Ovary (tissue), 10 donors: ENCODE results near the gene NPHP1. TPM values are rescaled to one million over a fixed set of nuclear protein-coding genes. Genes with fewer than 3 reads are reported as not detected.
"Not testable (repeated sequence)": the region's sequence is repeated elsewhere in the genome, so short reads cannot be mapped to it uniquely, and the experiment has no call there.

ENCODE experiments used
- DNase-seq, 5 donors: peaks; one replicate each; pipeline ENCODE4 v3.0.0-alpha.2; 2019 to 2020
- H3K27ac ChIP-seq, 2 donors: fragments of 200-600 bp; one replicate each; pipeline versions ENCODE4 v1.5.1 to v1.8.0; 2019 to 2022
- H3K27me3 ChIP-seq: fragments of 200-600 bp; one replicate; pipeline ENCODE4 v1.8.0; 2022
- H3K36me3 ChIP-seq: fragments of 200-600 bp; sonication (generic); one replicate; pipeline ENCODE4 v1.5.1; 2019
- H3K4me1 ChIP-seq: one replicate; pipeline ENCODE4 v1.8.1; 2013; ENCODE audit warnings: mild to moderate bottlenecking, moderate library complexity; ENCODE audit not compliant: insufficient read depth
- H3K4me3 ChIP-seq: fragments of 200-600 bp; sonication (generic); one replicate; pipeline ENCODE4 v1.5.1; 2017
- H3K9me3 ChIP-seq, 2 donors: fragments of 200-600 bp in 1 of 2; sonication (generic) in 1 of 2; one replicate each; pipeline versions ENCODE4 v1.5.1 to v1.8.1; 2013 to 2019; ENCODE audit warnings: mild to moderate bottlenecking in 1 of 2, moderate library complexity in 1 of 2
- CTCF ChIP-seq, 3 donors: fragments of 450-650 bp in 2 of 3; fragments of 200-600 bp in 1 of 3; IDR thresholded peaks; one replicate each; pipeline versions ENCODE4 v1.5.1 to v1.8.0; 2016 to 2022; ENCODE audit warnings: antibody characterized with exemption in 3 of 3, mild to moderate bottlenecking in 1 of 3
- EP300 ChIP-seq: sonication (generic); formaldehyde crosslinking; IDR thresholded peaks from one replicate; pipeline ENCODE4 v1.6.1; 2017; ENCODE audit warnings: antibody characterized with exemption
- POLR2A ChIP-seq: fragments of 450-650 bp; IDR thresholded peaks from one replicate; pipeline ENCODE4 v1.6.1; 2017; ENCODE audit warnings: antibody characterized with exemption, mild to moderate bottlenecking, moderate library complexity
- WGBS, 3 donors: extraction: QIAGEN DNeasy Blood & Tissue Kit in 1 of 3; methylation state at CpG; one replicate each; pipeline versions ENCODE4 v1.1.5 to v1.1.7; 2013 to 2017; 5-methylcytosine and 5-hydroxymethylcytosine counted together
- intact Hi-C, 4 donors: fragments of 100-400 bp; cut with DNase I; formaldehyde crosslinking; loops; one replicate each; pipeline versions ENCODE4 v1.11.0 to v1.15.1; 2022 to 2023
- long read RNA-seq, 3 donors: library from polyadenylated mRNA in 2 of 3; unstranded in 2 of 3; transcript quantifications; one replicate each; pipeline ENCODE4 v2.0.0 and lab custom pipeline, GENCODE V29; 2021 to 2026
- polyA plus RNA-seq, 2 donors: library from polyadenylated mRNA; stranded (reverse); fragments of 200-250 nt in 1 of 2; fragments of 350-450 nt in 1 of 2; fragmentation: Illumina TruSeq in 1 of 2; extraction: RNeasy Lipid Tissue Mini Kit (QIAGEN cat#74804) in 1 of 2; gene quantifications; one replicate each; pipeline ENCODE4 v1.2.3, GENCODE V29; 2013 to 2014
- total RNA-seq, 7 donors: library from RNA; depleted of rRNA in 2 of 7; stranded (reverse); fragments of >200 nt in 2 of 7; fragmentation: NEBNext Ultra II Directional in 3 of 7; extraction: Animal tissue kit (Norgen Biotek cat#: 25700) in 3 of 7; gene quantifications; one replicate each; pipeline versions ENCODE4 v1.1.0 to v1.2.4, GENCODE V29; 2016 to 2023
- donor health status: DM: no; HTN: no; CAD: no; lungs with moderate emphysema.
- donor health status: DM: no; HTN: no; CAD: no.
- donor health status: Bipolar disorder and iron deficiency.
- donor health status: DM: yes; HTN: yes; CAD: no.
- donor health status: DM: no; HTN: no; CAD: no.
- donor health status: DM: yes; HTN: yes; CAD: no.

The NPHP1 gene
- 10 to 100 TPM in 1 of 7 donors, 1 to 10 TPM in 6; 4.2 to 21.6 (median 6.1) TPM for total RNA-seq
- 1 to 10 TPM; 4.7 to 8.2 TPM for polyA plus RNA-seq
- long read RNA-seq, donor 1, partial matches to known transcripts, result 2 of 14 reads
- long read RNA-seq, donor 1, other reads (novel, unspliced or antisense), result 6 of 14 reads
- long read RNA-seq, donor 2, partial matches to known transcripts, result 0 of 4 reads
- long read RNA-seq, donor 2, other reads (novel, unspliced or antisense), result 0 of 4 reads
- long read RNA-seq, donor 3, partial matches to known transcripts, result 1 of 8 reads
- long read RNA-seq, donor 3, other reads (novel, unspliced or antisense), result 4 of 8 reads

GRCh38 chr2:110204408-110205385 is at the start of gene NPHP1:
Gene NPHP1 (minus strand): TSS chr2:110205013. CDS start chr2:110204968, 45 bp downstream.
- H3K27ac ChIP-seq, result no peak within 1 kb of the TSS
- intact Hi-C loops, result no loop called here
- H3K27me3 ChIP-seq, result no peaks in the 10 kb centered on the region
- TF ChIP-seq CTCF (IDR thresholded peaks at IDR 0.05) (peak in 1 of 3 donors; percentile 9), EP300 (no peak), POLR2A (peak; percentile 42)
- H3K9me3 ChIP-seq, result no peaks in the 10 kb centered on the region
- no peaks in the 10 kb centered on the region for H3K36me3 ChIP-seq
- DNase-seq, result peak; percentile 77 to 93 (median 89)
- H3K4me3 ChIP-seq, result peak within 1 kb of the TSS; percentile 73
- 1% methylated on average over 42 to 43 of the region's 43 CpGs for WGBS, 3 donors
- peaks cover 4% of the 10 kb centered on the region for H3K4me1 ChIP-seq

GRCh38 chr2:110248081-110248795 is 43.4 kb upstream of the NPHP1 start:
- DNase-seq, H3K27me3 ChIP-seq, H3K4me3 ChIP-seq, H3K4me1 ChIP-seq, intact Hi-C loops, H3K27ac ChIP-seq, H3K36me3 ChIP-seq, H3K9me3 ChIP-seq: not testable (repeated sequence)
- WGBS, 3 donors, result 9 to 13% (median 11%) methylated on average over 6 of the region's 7 CpGs

- no CpG with 5 or more reads among the region's 89 CpGs for WGBS, 3 donors
- H3K4me3 ChIP-seq, H3K36me3 ChIP-seq, H3K27me3 ChIP-seq, intact Hi-C loops, DNase-seq, H3K4me1 ChIP-seq, H3K9me3 ChIP-seq, H3K27ac ChIP-seq: not testable (repeated sequence)
Observed at GRCh38 chr2:110245488-110246435, 40.9 kb upstream of the NPHP1 start.

GRCh38 chr2:110243283-110243682 is 38.5 kb upstream of the NPHP1 start:
- H3K9me3 ChIP-seq, H3K27me3 ChIP-seq, H3K36me3 ChIP-seq, intact Hi-C loops, H3K4me3 ChIP-seq, H3K4me1 ChIP-seq, DNase-seq, H3K27ac ChIP-seq: not testable (repeated sequence)
- 93 to 100% (median 100%) methylated on average over 1 to 2 of the region's 3 CpGs for WGBS, 3 donors

- H3K9me3 ChIP-seq, H3K4me3 ChIP-seq, H3K27me3 ChIP-seq, intact Hi-C loops, H3K36me3 ChIP-seq, H3K4me1 ChIP-seq, DNase-seq, H3K27ac ChIP-seq: not testable (repeated sequence)
- WGBS, 3 donors, result 24 to 40% (median 30%) methylated on average over 5 of the region's 5 CpGs
Observed at GRCh38 chr2:110234514-110234913, 29.7 kb upstream of the NPHP1 start.

- H3K27ac ChIP-seq, H3K27me3 ChIP-seq, H3K4me1 ChIP-seq, H3K4me3 ChIP-seq, H3K9me3 ChIP-seq, DNase-seq, H3K36me3 ChIP-seq, intact Hi-C loops: not testable (repeated sequence)
- no CpG with 5 or more reads among the region's 1 CpG for WGBS, 3 donors
Observed at GRCh38 chr2:110229886-110230285, 25.1 kb upstream of the NPHP1 start.

- H3K9me3 ChIP-seq, H3K27ac ChIP-seq, intact Hi-C loops, H3K36me3 ChIP-seq, DNase-seq, H3K27me3 ChIP-seq, H3K4me1 ChIP-seq, H3K4me3 ChIP-seq: not testable (repeated sequence)
- WGBS, 3 donors, result 77 to 95% (median 86%) methylated on average over 1 of the region's 1 CpG
Observed at GRCh38 chr2:110222626-110223025, 17.8 kb upstream of the NPHP1 start.
